NCI-H1417 treated with DMSO at 0.1 percent for 48 hours (cell line): ENCODE data around the gene NRAP.

Source experiments
- DNase-seq: peaks from one replicate; lab custom pipeline; 2025; lab: John Stamatoyannopoulos, UW

The NRAP gene, protein sequence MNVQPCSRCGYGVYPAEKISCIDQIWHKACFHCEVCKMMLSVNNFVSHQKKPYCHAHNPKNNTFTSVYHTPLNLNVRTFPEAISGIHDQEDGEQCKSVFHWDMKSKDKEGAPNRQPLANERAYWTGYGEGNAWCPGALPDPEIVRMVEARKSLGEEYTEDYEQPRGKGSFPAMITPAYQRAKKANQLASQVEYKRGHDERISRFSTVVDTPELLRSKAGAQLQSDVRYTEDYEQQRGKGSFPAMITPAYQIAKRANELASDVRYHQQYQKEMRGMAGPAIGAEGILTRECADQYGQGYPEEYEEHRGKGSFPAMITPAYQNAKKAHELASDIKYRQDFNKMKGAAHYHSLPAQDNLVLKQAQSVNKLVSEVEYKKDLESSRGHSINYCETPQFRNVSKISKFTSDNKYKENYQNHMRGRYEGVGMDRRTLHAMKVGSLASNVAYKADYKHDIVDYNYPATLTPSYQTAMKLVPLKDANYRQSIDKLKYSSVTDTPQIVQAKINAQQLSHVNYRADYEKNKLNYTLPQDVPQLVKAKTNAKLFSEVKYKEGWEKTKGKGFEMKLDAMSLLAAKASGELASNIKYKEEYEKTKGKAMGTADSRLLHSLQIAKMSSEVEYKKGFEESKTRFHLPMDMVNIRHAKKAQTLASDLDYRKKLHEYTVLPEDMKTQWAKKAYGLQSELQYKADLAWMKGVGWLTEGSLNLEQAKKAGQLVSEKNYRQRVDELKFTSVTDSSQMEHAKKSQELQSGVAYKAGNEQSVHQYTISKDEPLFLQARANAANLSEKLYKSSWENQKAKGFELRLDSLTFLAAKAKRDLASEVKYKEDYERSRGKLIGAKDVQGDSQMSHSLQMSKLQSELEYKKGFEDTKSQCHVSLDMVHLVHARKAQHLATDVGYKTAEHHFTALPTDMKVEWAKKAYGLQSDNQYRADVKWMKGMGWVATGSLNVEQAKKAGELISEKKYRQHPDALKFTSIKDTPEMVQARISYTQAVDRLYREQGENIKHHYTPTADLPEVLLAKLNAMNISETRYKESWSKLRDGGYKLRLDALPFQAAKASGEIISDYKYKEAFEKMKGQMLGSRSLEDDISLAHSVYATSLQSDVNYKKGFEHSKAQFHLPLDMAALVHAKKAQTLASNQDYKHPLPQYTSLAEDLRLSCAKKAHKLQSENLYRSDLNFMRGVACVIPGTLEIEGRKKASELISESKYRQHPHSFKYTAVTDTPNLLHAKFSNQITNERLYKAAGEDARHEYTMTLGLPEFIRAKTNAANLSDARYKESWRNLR (N-terminal part only)

DNA sequence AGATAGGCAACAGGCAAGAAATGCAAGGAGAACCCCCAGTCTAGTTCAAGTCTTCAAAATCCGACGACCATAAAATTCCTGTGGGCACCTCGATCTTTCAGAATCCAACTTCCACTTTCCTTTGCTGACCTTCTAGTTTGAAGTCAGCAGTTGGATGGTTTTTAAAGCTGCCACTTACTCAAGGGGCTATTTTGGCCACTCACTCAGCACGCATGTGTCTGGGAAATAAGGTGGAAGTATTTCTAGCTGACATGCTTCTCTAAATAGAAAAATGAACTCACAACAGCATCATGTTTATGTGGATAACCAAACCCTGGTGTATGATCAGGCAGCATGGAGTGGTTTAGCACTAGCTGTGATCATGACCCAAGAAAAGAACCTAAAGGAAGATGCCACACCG lies at the start of gene NRAP:
TSS of gene NRAP (minus strand) at position 134 of the 400 bp plus-strand sequence. CDS start 159 bp downstream, outside the sequence.
- DNase-seq: no peak

GRCh38 chr10:113713640-113713982 lies 49.8 kb upstream of the NRAP start:
- DNase-seq: no peak

GRCh38 chr10:113712755-113713639 lies 49.2 kb upstream of the NRAP start:
- DNase-seq: no peak

- no peak for DNase-seq
Observed at GRCh38 chr10:113712024-113712423, 48.2 kb upstream of the NRAP start.

GRCh38 chr10:113711142-113711541 lies 47.3 kb upstream of the NRAP start:
- DNase-seq: no peak

GRCh38 chr10:113709221-113709838 lies 45.5 kb upstream of the NRAP start:
- DNase-seq: peak; percentile 7

- DNase-seq: no peak
Observed at GRCh38 chr10:113708640-113709039, 44.8 kb upstream of the NRAP start.

DNA sequence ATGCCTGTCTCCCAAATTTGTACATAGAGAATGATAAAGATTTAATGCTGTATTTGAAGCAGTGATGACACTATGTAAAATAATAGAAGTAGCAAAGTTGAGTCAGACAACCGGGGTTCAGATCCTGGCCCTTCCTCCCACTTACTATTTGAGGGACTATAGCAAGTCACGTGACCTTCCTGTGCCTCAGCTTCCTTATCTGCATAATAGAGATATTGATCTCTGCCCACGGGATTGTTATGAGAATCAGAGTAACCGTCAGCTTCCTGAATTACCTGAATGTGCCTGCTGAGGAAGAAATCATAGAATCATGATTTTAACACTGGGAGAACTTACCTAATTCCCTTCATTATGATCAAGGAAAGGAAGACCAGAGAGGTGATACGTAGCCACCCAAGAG lies 42.8 kb upstream of the NRAP start:
- no peak for DNase-seq

GRCh38 chr10:113705344-113705652 lies 41.5 kb upstream of the NRAP start:
- DNase-seq: no peak

- no peak for DNase-seq
Observed at GRCh38 chr10:113704637-113705343, 40.9 kb upstream of the NRAP start.

DNA sequence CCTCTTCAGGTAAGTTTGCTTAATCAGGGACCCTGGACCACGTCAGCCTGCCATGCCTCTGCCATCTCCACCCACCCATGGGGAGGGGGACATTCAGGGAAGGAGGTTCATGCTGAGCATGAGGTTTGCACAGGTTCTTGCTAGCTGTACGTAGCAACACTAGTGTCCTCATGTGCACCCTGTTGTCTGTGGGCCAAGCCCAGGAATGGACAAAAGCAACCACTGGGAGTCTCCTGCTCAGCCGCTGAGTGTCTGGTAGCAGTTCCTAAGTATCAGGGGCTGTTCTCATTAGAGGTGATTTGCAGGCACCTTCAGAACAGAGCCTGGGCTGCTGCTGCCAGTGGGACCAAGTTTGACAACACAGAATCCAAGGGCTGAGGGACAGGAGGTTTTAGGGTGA lies 33.8 kb upstream of the NRAP start:
- DNase-seq: no peak

DNA sequence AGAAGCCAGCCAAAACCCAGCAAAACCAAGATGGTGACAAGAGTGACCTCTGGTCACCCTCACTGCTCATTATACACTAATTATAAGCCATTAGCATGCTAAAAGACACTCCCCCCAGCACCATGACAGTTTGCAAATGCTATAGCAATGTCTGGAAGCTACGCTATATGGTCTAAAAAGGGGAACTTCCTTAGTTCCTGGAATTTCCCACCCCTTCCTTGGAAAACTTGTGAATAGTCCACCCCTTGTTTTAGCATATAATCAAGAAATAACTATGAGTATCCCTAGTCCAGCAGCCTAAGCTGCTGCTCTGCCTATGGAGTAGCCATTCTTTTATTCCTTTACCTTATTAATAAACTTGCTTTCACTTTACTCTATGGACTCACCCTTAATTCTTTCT lies 31.9 kb upstream of the NRAP start:
- DNase-seq: no peak

GRCh38 chr10:113693348-113693747 lies 29.5 kb upstream of the NRAP start:
- no peak for DNase-seq

- DNase-seq: no peak
Observed at GRCh38 chr10:113692271-113692670, 28.4 kb upstream of the NRAP start.

DNA sequence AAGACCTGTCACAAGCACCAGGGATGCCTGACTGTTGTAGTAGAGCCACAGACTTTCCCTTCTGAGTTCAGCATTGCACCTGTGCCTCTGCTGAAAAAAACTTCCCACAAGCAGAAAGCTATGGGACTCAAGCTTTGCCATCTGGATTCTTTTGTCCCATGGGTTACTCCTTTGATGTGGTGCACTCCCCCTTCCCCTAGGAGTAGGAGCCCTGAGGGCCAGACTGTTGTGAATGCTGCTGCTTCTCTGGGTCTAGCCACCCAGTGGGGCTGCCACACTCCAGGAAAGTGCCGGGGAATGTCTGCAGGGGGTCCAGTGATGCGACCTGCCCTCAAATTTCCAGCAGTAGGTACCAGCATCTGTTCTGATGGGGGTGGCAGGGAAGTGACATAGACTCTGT lies 27.5 kb upstream of the NRAP start:
- no peak for DNase-seq

- no peak for DNase-seq
Observed at GRCh38 chr10:113690749-113691148, 26.9 kb upstream of the NRAP start.

GRCh38 chr10:113689574-113689973 lies 25.7 kb upstream of the NRAP start:
- DNase-seq: no peak

- DNase-seq: no peak
Observed at GRCh38 chr10:113689057-113689456, 25.2 kb upstream of the NRAP start.

DNA sequence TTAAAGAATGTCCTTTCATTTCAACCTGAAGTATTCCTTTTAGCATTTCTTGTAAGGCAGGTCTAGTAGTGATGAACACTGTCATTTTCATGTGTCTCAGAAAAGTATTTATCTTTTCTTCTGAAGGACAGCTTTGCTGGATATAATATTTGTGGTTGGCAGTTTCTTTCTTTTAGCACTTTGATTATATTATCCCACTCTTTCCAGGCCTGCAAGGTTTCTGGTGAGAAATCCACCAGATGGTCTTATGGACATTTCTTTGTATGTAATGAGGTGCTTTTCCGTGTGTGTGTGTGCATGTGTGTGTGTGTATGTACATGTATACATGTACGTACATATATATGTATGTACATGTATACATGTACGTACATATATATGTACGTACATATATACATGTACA lies 23.2 kb upstream of the NRAP start:
- no peak for DNase-seq

- DNase-seq: no peak
Observed at GRCh38 chr10:113686028-113686427, 22.2 kb upstream of the NRAP start.
